Measurements from ENCODE around the gene TBC1D22A.

DNA sequence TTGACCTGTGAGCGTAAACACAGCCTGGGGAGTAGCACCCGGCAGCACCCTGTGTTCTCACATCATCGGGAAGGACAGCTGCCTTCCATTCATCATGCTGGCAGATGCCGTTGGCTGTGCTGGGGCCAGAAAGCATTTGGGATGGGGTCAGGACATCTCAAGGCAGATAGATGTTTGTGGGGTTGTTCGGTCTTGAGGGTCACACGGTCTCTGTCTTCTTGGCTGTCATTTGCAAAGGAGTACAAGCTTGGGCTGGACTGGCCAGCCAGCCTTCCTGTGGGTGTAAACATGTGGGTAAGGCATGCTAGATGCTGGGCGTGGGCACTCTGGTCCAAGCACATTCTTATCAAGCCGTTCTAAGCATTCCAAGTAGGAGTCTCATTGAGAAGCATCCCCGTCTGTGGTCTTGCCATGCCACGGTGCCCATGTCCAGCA, 81.4 kb downstream of the TBC1D22A start:
- TF ChIP-seq EZH2 (IDR thresholded peaks at IDR 0.05; ENCODE audit: borderline replicate concordance, low read depth, low read length, severe bottlenecking) (no peak), POLR2A (IDR thresholded peaks at IDR 0.05; ENCODE audit: low read depth, low read length) (no peak), GATA2 (IDR thresholded peaks at IDR 0.05; ENCODE audit: insufficient read depth, insufficient read length, low read depth, low read length) (no peak), POLR2AphosphoS5 (IDR thresholded peaks at IDR 0.05; ENCODE audit: insufficient read depth, low read depth, low read length) (no peak)
- TF ChIP-seq, protein P1, sequence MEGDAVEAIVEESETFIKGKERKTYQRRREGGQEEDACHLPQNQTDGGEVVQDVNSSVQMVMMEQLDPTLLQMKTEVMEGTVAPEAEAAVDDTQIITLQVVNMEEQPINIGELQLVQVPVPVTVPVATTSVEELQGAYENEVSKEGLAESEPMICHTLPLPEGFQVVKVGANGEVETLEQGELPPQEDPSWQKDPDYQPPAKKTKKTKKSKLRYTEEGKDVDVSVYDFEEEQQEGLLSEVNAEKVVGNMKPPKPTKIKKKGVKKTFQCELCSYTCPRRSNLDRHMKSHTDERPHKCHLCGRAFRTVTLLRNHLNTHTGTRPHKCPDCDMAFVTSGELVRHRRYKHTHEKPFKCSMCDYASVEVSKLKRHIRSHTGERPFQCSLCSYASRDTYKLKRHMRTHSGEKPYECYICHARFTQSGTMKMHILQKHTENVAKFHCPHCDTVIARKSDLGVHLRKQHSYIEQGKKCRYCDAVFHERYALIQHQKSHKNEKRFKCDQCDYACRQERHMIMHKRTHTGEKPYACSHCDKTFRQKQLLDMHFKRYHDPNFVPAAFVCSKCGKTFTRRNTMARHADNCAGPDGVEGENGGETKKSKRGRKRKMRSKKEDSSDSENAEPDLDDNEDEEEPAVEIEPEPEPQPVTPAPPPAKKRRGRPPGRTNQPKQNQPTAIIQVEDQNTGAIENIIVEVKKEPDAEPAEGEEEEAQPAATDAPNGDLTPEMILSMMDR (IDR thresholded peaks at IDR 0.05; ENCODE audit: extremely low read depth in 1 of 2, insufficient read depth in 1 of 2, low read depth in 1 of 2, low read length in 2 of 2): no peak
